ENCODE measurements around the gene HTR4.

DNA sequence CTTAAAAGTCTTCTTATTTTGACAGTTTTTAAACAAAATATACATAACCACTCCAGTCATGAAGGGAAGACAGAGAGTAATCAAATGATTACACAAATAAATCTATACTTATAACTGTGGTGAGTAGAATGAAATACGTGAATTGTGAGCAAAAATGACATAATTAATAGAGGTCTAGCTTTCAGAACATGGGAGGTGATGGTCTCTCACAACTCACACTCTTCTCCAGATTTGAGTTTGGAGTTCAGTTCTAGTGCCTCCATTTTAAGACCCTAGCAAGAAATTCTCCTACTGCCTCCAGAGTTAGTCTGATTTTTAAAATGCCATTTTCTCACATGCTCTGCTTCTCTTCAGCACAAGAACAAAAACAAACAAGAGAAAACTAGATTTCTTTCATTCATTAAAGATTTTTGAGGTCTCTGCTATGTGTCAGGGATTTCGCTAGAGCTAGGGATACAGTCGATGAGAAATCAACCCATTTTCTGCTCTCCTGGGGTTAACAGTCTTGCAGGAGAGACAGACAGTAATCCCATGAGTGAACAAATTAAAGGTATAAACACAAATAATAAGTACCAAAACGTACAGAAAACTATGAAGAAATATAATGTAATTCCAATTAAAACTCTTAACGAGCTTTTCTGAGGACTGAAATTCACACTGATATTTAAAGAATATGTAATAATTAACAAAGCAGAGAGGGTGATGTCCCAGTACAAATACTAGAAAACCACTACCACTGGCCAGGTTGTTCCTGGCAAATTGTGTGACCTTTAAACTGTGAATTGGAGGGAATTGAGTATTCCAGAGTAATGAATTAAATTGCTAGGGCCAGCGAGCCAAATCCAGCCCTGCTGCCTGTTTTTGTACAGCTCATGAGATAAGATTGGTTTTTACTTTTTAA, 27.1 kb upstream of the HTR4 start:
- no peak for TF ChIP-seq CTCF (IDR thresholded peaks at IDR 0.05)
- no peak for TF ChIP-seq SREBF2 (IDR thresholded peaks at IDR 0.05)
- TF ChIP-seq RNF2 (IDR thresholded peaks at IDR 0.05; ENCODE audit: borderline replicate concordance, low read depth): no peak
- no peak for TF ChIP-seq EP300 (IDR thresholded peaks at IDR 0.05)
- TF ChIP-seq, protein P1, sequence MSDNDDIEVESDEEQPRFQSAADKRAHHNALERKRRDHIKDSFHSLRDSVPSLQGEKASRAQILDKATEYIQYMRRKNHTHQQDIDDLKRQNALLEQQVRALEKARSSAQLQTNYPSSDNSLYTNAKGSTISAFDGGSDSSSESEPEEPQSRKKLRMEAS (IDR thresholded peaks at IDR 0.05): no peak
- TF ChIP-seq POLR2A (IDR thresholded peaks at IDR 0.05; ENCODE audit: low read length): no peak
- no peak for TF ChIP-seq RAD21 (conservative IDR thresholded peaks at IDR 0.05 in 1 of 2, IDR thresholded peaks at IDR 0.05 in 1 of 2)
- TF ChIP-seq CEBPB (IDR thresholded peaks at IDR 0.05): no peak
- no peak for TF ChIP-seq MYC (IDR thresholded peaks at IDR 0.05; ENCODE audit: borderline replicate concordance, low read length)
- TF ChIP-seq JUNB (IDR thresholded peaks at IDR 0.05): no peak
- TF ChIP-seq RFX5 (IDR thresholded peaks at IDR 0.05): no peak
- TF ChIP-seq, protein P2, sequence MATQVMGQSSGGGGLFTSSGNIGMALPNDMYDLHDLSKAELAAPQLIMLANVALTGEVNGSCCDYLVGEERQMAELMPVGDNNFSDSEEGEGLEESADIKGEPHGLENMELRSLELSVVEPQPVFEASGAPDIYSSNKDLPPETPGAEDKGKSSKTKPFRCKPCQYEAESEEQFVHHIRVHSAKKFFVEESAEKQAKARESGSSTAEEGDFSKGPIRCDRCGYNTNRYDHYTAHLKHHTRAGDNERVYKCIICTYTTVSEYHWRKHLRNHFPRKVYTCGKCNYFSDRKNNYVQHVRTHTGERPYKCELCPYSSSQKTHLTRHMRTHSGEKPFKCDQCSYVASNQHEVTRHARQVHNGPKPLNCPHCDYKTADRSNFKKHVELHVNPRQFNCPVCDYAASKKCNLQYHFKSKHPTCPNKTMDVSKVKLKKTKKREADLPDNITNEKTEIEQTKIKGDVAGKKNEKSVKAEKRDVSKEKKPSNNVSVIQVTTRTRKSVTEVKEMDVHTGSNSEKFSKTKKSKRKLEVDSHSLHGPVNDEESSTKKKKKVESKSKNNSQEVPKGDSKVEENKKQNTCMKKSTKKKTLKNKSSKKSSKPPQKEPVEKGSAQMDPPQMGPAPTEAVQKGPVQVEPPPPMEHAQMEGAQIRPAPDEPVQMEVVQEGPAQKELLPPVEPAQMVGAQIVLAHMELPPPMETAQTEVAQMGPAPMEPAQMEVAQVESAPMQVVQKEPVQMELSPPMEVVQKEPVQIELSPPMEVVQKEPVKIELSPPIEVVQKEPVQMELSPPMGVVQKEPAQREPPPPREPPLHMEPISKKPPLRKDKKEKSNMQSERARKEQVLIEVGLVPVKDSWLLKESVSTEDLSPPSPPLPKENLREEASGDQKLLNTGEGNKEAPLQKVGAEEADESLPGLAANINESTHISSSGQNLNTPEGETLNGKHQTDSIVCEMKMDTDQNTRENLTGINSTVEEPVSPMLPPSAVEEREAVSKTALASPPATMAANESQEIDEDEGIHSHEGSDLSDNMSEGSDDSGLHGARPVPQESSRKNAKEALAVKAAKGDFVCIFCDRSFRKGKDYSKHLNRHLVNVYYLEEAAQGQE (IDR thresholded peaks at IDR 0.05): no peak
- no peak for TF ChIP-seq HOXA7 (CRISPR knock-in tag; IDR thresholded peaks at IDR 0.05)
- TF ChIP-seq SMC3 (IDR thresholded peaks at IDR 0.05): no peak
